ENCODE measurements around the gene PPEF1. TPM values are rescaled to one million over a fixed set of nuclear protein-coding genes. Genes with fewer than 3 reads are reported as not detected.

The PPEF1 gene
- total RNA-seq, 1 donor from 2014 or later: 1.1 TPM

DNA sequence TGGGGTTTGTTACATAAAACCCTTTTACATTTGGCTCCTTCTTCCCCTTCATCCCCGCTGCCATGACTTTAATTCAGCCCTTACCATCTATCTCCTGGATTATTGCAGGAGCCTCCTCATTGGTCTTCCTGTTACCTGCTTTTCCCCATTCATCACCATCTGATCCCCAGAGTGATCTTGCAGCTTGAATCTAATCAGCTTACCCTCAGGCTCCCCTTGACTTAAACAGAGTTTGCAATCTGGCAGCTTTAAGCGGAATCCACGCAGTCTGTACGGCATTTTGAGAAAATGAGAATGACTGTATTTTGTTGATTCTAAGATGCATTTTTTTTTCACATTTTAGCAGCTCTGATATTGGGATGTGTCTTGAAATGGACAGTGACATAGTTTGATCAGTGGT, 14.9 kb upstream of the PPEF1 start:
- Mint-ChIP-seq H3K27ac (no peak overlapping the region), H3K36me3 (ENCODE audit: insufficient read depth) (peaks cover 2% of the 10 kb centered on the region), H3K4me3 (ENCODE audit: low read depth) (no peak overlapping the region), H3K27me3 (no peaks in the 10 kb centered on the region), H3K4me1 (ENCODE audit: low read depth) (peaks cover 9% of the 10 kb centered on the region), H3K9me3 (ENCODE audit: low read depth) (peaks cover 48% of the 10 kb centered on the region)
- TF ChIP-seq, protein P1, sequence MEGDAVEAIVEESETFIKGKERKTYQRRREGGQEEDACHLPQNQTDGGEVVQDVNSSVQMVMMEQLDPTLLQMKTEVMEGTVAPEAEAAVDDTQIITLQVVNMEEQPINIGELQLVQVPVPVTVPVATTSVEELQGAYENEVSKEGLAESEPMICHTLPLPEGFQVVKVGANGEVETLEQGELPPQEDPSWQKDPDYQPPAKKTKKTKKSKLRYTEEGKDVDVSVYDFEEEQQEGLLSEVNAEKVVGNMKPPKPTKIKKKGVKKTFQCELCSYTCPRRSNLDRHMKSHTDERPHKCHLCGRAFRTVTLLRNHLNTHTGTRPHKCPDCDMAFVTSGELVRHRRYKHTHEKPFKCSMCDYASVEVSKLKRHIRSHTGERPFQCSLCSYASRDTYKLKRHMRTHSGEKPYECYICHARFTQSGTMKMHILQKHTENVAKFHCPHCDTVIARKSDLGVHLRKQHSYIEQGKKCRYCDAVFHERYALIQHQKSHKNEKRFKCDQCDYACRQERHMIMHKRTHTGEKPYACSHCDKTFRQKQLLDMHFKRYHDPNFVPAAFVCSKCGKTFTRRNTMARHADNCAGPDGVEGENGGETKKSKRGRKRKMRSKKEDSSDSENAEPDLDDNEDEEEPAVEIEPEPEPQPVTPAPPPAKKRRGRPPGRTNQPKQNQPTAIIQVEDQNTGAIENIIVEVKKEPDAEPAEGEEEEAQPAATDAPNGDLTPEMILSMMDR (IDR thresholded peaks at IDR 0.05; ENCODE audit: unreplicated experiment): no peak
- DNase-seq (ENCODE audit: low spot score, unreplicated experiment): no peak

DNA sequence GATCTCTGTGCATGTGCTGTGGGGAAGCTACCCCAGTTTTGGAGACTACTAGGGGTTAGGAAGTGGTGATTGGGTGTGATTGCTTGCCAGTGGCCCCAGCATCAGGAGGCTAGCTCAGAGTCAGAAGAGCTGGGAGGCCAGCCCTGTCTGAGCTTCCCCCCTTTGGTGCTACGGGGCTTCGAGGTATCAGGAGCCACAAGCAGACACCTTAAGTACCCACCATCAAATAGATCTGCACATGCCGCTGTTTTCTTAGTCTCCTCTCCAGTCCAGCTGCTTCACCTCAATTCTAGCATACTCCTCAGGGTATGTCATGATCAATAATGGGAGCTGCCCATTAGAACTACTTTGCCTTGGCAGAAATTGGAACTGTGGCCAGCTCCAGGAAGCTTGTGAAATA, 10.8 kb upstream of the PPEF1 start:
- Mint-ChIP-seq H3K36me3 (ENCODE audit: insufficient read depth) (peaks cover 2% of the 10 kb centered on the region), H3K4me1 (ENCODE audit: low read depth) (peaks cover 9% of the 10 kb centered on the region), H3K27ac (no peak overlapping the region), H3K27me3 (no peaks in the 10 kb centered on the region), H3K4me3 (ENCODE audit: low read depth) (no peak overlapping the region), H3K9me3 (ENCODE audit: low read depth) (peaks cover 34% of the 10 kb centered on the region)
- TF ChIP-seq, protein P1 (IDR thresholded peaks at IDR 0.05; ENCODE audit: unreplicated experiment): no peak
- no peak for DNase-seq (ENCODE audit: low spot score, unreplicated experiment)

DNA sequence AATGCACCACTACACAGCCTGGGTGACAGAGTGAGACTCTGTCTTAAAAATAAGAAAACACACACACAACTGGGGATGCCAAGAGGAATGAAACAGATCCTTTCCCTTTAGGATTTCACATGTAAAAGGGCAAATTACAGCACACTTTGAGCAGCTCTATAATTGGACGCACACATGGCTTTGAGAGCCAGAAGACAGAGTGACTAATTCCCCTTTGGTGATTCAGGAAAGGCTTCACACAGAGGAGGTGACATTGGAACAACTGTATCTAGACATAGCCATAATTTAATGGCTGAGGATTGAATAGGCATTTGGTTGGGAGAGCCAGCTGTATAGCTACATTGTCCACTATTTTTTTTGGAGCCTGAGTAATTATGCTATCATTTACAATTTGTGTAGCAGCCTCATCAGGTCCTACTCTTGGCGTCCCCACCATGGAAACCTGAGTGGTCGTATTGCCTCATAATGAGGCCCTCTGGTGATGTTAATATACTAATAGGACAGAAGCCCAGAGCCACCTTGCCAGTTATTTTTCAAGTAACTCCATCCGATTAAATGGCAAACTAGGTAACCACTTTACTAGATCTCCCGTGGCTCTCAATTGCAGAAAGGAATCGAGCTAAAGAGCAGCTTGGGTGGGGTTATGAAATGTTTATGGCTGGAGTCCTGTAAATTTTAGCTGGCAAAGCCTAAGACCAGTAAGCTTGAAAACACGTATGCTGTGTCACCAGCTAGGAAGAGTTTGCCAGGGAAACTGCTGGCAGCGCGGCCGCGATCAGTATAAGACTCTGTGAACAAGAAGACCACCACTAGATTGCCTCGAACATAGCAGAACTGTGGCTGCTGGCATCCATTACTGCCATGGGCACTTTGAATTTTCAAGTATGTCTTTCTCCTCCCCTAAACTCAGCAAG, 8.5 kb upstream of the PPEF1 start:
- no peaks in the 10 kb centered on the region for H3K27me3 Mint-ChIP-seq
- peaks cover 19% of the 10 kb centered on the region for H3K9me3 Mint-ChIP-seq (ENCODE audit: low read depth)
- peaks cover 4% of the 10 kb centered on the region for H3K4me1 Mint-ChIP-seq (ENCODE audit: low read depth)
- peaks cover under 1% of the 10 kb centered on the region for H3K36me3 Mint-ChIP-seq (ENCODE audit: insufficient read depth)
- DNase-seq (ENCODE audit: low spot score, unreplicated experiment): no peak
- H3K27ac Mint-ChIP-seq: no peak overlapping the region
- TF ChIP-seq, protein P1 (IDR thresholded peaks at IDR 0.05; ENCODE audit: unreplicated experiment): no peak
- no peak overlapping the region for H3K4me3 Mint-ChIP-seq (ENCODE audit: low read depth)

DNA sequence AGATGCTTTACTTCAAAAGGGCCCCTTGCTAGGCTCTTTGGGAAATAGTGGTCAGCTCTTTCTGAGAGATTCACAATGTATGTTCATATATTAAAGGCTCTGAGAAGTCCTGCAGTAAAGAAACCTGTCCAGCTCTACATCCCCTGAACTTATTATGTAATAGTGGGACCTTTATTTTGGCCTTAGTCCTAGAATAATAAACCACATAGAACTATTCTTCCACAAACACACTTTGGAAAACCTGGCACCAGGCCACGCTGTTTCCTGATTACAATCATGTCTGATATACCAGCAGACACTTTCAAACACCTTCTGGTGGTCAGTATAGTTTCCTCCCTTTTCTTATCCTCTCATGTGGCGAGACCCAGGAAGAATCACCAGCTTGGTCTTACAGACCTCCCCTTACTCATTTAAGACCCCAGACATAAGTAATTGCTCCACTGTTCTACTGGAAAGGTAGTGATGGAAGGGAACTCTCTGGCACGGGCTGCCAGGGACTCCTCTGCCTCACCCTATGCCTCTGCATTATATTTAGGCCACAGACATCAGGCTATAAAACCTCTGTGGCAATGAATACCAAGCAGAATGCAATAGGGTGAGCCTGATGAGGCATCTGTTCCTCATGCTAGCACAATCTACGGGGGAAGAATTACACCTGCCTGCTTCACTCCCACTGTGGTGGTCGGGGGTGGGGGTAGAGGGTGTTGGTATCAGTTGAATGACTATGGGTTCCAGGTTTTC, 5.7 kb upstream of the PPEF1 start:
- H3K27ac Mint-ChIP-seq: no peak overlapping the region
- TF ChIP-seq, protein P1 (IDR thresholded peaks at IDR 0.05; ENCODE audit: unreplicated experiment): no peak
- peaks cover 8% of the 10 kb centered on the region for H3K9me3 Mint-ChIP-seq (ENCODE audit: low read depth)
- peaks cover 4% of the 10 kb centered on the region for H3K4me1 Mint-ChIP-seq (ENCODE audit: low read depth)
- H3K4me3 Mint-ChIP-seq (ENCODE audit: low read depth): no peak overlapping the region
- no peaks in the 10 kb centered on the region for H3K27me3 Mint-ChIP-seq
- no peaks in the 10 kb centered on the region for H3K36me3 Mint-ChIP-seq (ENCODE audit: insufficient read depth)
- no peak for DNase-seq (ENCODE audit: low spot score, unreplicated experiment)

DNA sequence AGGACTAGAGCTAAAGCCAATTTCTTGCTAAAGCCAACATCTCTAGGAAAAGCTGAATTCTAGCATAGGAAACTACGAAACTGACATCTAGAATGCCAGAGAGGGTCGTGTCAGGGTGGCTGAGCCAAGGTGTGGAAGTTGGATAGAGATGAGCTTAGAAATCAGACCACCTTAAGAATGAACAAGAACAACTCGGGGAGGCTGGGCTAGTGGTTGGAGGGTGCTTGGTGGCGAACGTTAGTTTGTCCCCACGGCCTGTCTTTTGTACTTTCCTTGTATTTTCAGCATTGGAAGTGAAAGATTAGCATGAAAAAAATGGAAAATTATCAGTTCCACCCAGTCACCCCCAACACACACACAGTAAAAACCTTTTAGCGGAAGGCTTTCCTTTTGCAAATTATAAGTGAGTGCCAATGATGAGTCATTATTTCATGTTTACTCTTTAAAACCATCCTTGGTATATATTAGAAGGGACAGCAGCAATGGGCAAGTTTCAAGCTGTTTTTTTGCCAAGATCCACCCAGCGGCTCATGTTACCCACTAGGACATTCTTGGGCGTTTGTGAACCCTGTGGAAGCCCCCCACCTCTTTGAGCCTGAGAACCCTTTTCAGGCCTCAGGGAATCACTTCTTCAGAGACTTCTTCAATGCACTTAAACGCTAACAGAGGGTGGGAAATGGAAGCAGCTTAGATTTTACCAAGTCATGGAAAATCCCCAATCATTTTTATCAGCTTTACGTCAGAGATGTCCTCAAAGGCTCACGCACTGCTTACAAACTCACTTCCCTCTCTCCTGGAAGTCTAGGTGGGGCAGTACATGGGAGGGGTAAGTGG, 4.9 kb upstream of the PPEF1 start:
- no peak for DNase-seq (ENCODE audit: low spot score, unreplicated experiment)
- no peak overlapping the region for H3K27ac Mint-ChIP-seq
- H3K9me3 Mint-ChIP-seq (ENCODE audit: low read depth): peaks cover 2% of the 10 kb centered on the region
- H3K36me3 Mint-ChIP-seq (ENCODE audit: insufficient read depth): no peaks in the 10 kb centered on the region
- H3K27me3 Mint-ChIP-seq: no peaks in the 10 kb centered on the region
- peaks cover 4% of the 10 kb centered on the region for H3K4me1 Mint-ChIP-seq (ENCODE audit: low read depth)
- TF ChIP-seq, protein P1 (IDR thresholded peaks at IDR 0.05; ENCODE audit: unreplicated experiment): no peak
- no peak overlapping the region for H3K4me3 Mint-ChIP-seq (ENCODE audit: low read depth)

Data from progenitor cell of endocrine pancreas (in vitro differentiated cells).